Measurements from ENCODE around the gene NCOA7.

NCOA7 gene

GRCh38 chr6:125942672-125943527 lies 152.1 kb downstream of the NCOA7 start:
- TF ChIP-seq CTCF (IDR thresholded peaks at IDR 0.05; ENCODE audit: borderline replicate concordance, insufficient read depth, low read depth, low read length), result no peak
- no peak overlapping the region for H3K4me3 ChIP-seq (ENCODE audit: low read depth, low read length)

- H3K4me3 ChIP-seq (ENCODE audit: low read depth, low read length), result no peak overlapping the region
- TF ChIP-seq CTCF (IDR thresholded peaks at IDR 0.05; ENCODE audit: borderline replicate concordance, insufficient read depth, low read depth, low read length), result no peak
Observed at GRCh38 chr6:125943528-125944433, 153.0 kb downstream of the NCOA7 start.

- H3K4me3 ChIP-seq (ENCODE audit: low read depth, low read length), result no peak overlapping the region
- TF ChIP-seq CTCF (IDR thresholded peaks at IDR 0.05; ENCODE audit: borderline replicate concordance, insufficient read depth, low read depth, low read length), result no peak
Observed at GRCh38 chr6:125944434-125944816, 153.7 kb downstream of the NCOA7 start.

- TF ChIP-seq CTCF (IDR thresholded peaks at IDR 0.05; ENCODE audit: borderline replicate concordance, insufficient read depth, low read depth, low read length), result no peak
- H3K4me3 ChIP-seq (ENCODE audit: low read depth, low read length), result no peak overlapping the region
Observed at GRCh38 chr6:125944896-125945295, 154.1 kb downstream of the NCOA7 start.

- TF ChIP-seq CTCF (IDR thresholded peaks at IDR 0.05; ENCODE audit: borderline replicate concordance, insufficient read depth, low read depth, low read length), result no peak
- H3K4me3 ChIP-seq (ENCODE audit: low read depth, low read length), result no peak overlapping the region
Observed at GRCh38 chr6:125945378-125946141, 154.8 kb downstream of the NCOA7 start.

- H3K4me3 ChIP-seq (ENCODE audit: low read depth, low read length), result no peak overlapping the region
- no peak for TF ChIP-seq CTCF (IDR thresholded peaks at IDR 0.05; ENCODE audit: borderline replicate concordance, insufficient read depth, low read depth, low read length)
Observed at GRCh38 chr6:125947615-125948014, 156.9 kb downstream of the NCOA7 start.
